HepG2 (cell line): Measurements from ENCODE around the gene GBP2. TPM values are rescaled to one million over a fixed set of nuclear protein-coding genes. Genes with fewer than 3 reads are reported as not detected.

Source experiments
- ATAC-seq: fragments of 200-7000 bp; cut with Tn5 transposase; 3 replicates; pipeline ENCODE4 v1.9.1; 2020; ENCODE audit warnings: mild to moderate bottlenecking, moderate library complexity
- BruUV-seq: library from RNA; stranded (reverse); fragments of 400-500 nt; replicated peaks from 2 replicates; lab custom pipeline; 2021; lab: Mats Ljungman, UMichigan
- CTCF ChIA-PET: fragments of 300-600 bp; formaldehyde crosslinking; extraction: SDS; loops from one replicate; lab custom pipeline; 2021; ENCODE audit warnings: low total read pairs, inconsistent platforms, low intra/inter-chr PET ratio; lab: Yijun Ruan, JAX
- POLR2A ChIA-PET: fragments of 350-600 bp; sonication (Branson Sonifier 250); formaldehyde crosslinking; loops from one replicate; lab custom pipeline; 2020; ENCODE audit warnings: antibody characterized with exemption, inconsistent platforms; lab: Yijun Ruan, JAX
- DNase-seq: peaks from one replicate; pipeline ENCODE4 v3.0.0-alpha.2; 2015; ENCODE audit warnings: low spot score
- FAIRE-seq: peaks from 3 replicates; lab custom pipeline; 2011; peaks lifted over from hg19 to GRCh38; lab: Jason Lieb, UNC
- H2AFZ ChIP-seq: one replicate; pipeline ENCODE4 v1.6.1; 2011; ENCODE audit warnings: low read length, inconsistent platforms
- H3K27ac ChIP-seq: fragments of 300-600 bp; 3 replicates; pipeline ENCODE4 v1.8.0; 2011; ENCODE audit warnings: mixed run types, mild to moderate bottlenecking, mixed read lengths, low read length, inconsistent platforms; ENCODE audit not compliant: insufficient read depth; ENCODE audit errors: extremely low read length
- H3K27me3 ChIP-seq, 2 experiments: fragments of 200-600 bp in 1 of 2; 2 replicates in 1 of 2; 3 replicates in 1 of 2; pipeline versions ENCODE4 v1.6.0 to v1.8.0; 2011; ENCODE audit warnings: low read length in 2 of 2, mild to moderate bottlenecking in 2 of 2, moderate library complexity in 2 of 2, inconsistent platforms in 1 of 2; ENCODE audit not compliant: insufficient read depth in 2 of 2, control insufficient read depth in 1 of 2
- H3K36me3 ChIP-seq, 2 experiments: fragments of 200-600 bp in 1 of 2; replicated peaks in 1 of 2; 2 replicates in 1 of 2; 3 replicates in 1 of 2; pipeline versions ENCODE4 v1.5.1 to v1.8.0; 2011; ENCODE audit warnings: low read length in 2 of 2, inconsistent platforms in 1 of 2; ENCODE audit not compliant: insufficient read depth in 2 of 2, control insufficient read depth in 1 of 2
- H3K4me1 ChIP-seq: 2 replicates; pipeline ENCODE4 v1.5.1; 2012; ENCODE audit warnings: low read length, inconsistent platforms; ENCODE audit not compliant: insufficient read depth
- H3K4me2 ChIP-seq: 2 replicates; pipeline ENCODE4 v1.6.0; 2011; ENCODE audit warnings: low read depth, low read length, inconsistent platforms
- H3K4me3 ChIP-seq, 3 experiments: fragments of 200-600 bp in 1 of 3; sonication (generic), shearing (Covaris generic) in 1 of 3; replicated peaks in 1 of 3; 2 replicates each; pipeline ENCODE4 v1.5.1; 2011 to 2016; ENCODE audit warnings: low read length in 3 of 3, inconsistent platforms in 2 of 3, low read depth in 2 of 3, mild to moderate bottlenecking in 2 of 3, control low read depth in 1 of 3, mixed read lengths in 1 of 3; ENCODE audit not compliant: insufficient read depth in 1 of 3
- H3K79me2 ChIP-seq: one replicate; pipeline ENCODE4 v1.6.1; 2011; ENCODE audit warnings: low read length, inconsistent platforms; ENCODE audit not compliant: insufficient read depth
- H3K9ac ChIP-seq: 2 replicates; pipeline ENCODE4 v1.6.0; 2011; ENCODE audit warnings: mild to moderate bottlenecking, low read depth, low read length, inconsistent platforms; ENCODE audit not compliant: insufficient read depth
- H3K9me3 ChIP-seq: 2 replicates; pipeline ENCODE4 v1.5.1; 2012; ENCODE audit warnings: mild to moderate bottlenecking, low read length
- H4K20me1 ChIP-seq: 2 replicates; pipeline ENCODE4 v1.6.0; 2011; ENCODE audit warnings: inconsistent platforms, mild to moderate bottlenecking, low read length, moderate library complexity; ENCODE audit not compliant: insufficient read depth
- HMG20A ChIP-seq: IDR thresholded peaks from 2 replicates; pipeline ENCODE4 v1.6.1; 2016; ENCODE audit warnings: borderline replicate concordance
- HNRNPL ChIP-seq: fragments of 200-400 bp; formaldehyde crosslinking; IDR thresholded peaks from 2 replicates; pipeline ENCODE4 v1.6.1; 2017; ENCODE audit warnings: mild to moderate bottlenecking, low read depth, low read length
- IRF1 ChIP-seq: sonication (generic); formaldehyde crosslinking; IDR thresholded peaks from 2 replicates; pipeline ENCODE4 v1.4.0; 2020; ENCODE audit warnings: low read depth, mild to moderate bottlenecking, missing genetic modification reagents
- KAT2B ChIP-seq: fragments of 150-350 bp; IDR thresholded peaks from 2 replicates; pipeline ENCODE4 v1.6.1; 2014; ENCODE audit warnings: low read depth, low read length, borderline replicate concordance
- MLLT10 ChIP-seq: sonication (generic); formaldehyde crosslinking; IDR thresholded peaks from 2 replicates; pipeline ENCODE4 v1.4.0; 2020; ENCODE audit warnings: missing genetic modification reagents
- NR2F1 ChIP-seq, 2 experiments: fragments of 450-650 bp in 1 of 2; formaldehyde crosslinking in 1 of 2; IDR thresholded peaks; 2 replicates each; pipeline versions ENCODE4 v1.5.0 to v1.6.1; 2016 to 2020; ENCODE audit warnings: mild to moderate bottlenecking in 1 of 2, missing compliant biosample characterization in 1 of 2, missing genetic modification reagents in 1 of 2, moderate library complexity in 1 of 2
- PHF21A ChIP-seq: sonication (generic); formaldehyde crosslinking; IDR thresholded peaks from 2 replicates; pipeline ENCODE4 v1.5.0; 2020; ENCODE audit warnings: mild to moderate bottlenecking, missing genetic modification reagents
- POGK ChIP-seq: sonication (generic); formaldehyde crosslinking; conservative IDR thresholded peaks from 2 replicates; pipeline ENCODE4 v1.8.0; 2022; ENCODE audit warnings: mild to moderate bottlenecking, moderate library complexity, missing genetic modification reagents
- SOX6 ChIP-seq, 2 experiments: fragments of 450-650 bp in 1 of 2; sonication (generic) in 1 of 2; formaldehyde crosslinking in 1 of 2; IDR thresholded peaks; 2 replicates each; pipeline versions ENCODE4 v1.4.0 to v1.6.1; 2017 to 2020; ENCODE audit warnings: antibody characterized with exemption in 1 of 2, mild to moderate bottlenecking in 1 of 2, missing genetic modification reagents in 1 of 2
- ZBTB46 ChIP-seq: sonication (generic); formaldehyde crosslinking; IDR thresholded peaks from 2 replicates; pipeline ENCODE4 v1.4.0; 2020; ENCODE audit warnings: mild to moderate bottlenecking, missing genetic modification reagents, borderline replicate concordance
- ZNF101 ChIP-seq: sonication (generic); formaldehyde crosslinking; IDR thresholded peaks from 2 replicates; pipeline ENCODE4 v1.4.0; 2020; ENCODE audit warnings: mild to moderate bottlenecking, low read depth, missing genetic modification reagents, borderline replicate concordance
- ZNF329 ChIP-seq: sonication (generic); formaldehyde crosslinking; IDR thresholded peaks from 2 replicates; pipeline ENCODE4 v1.9.0; 2021; ENCODE audit warnings: low read depth, mild to moderate bottlenecking, missing genetic modification reagents
- WGBS: methylation state at CpG from one replicate; pipeline ENCODE4 v1.1.6; 2017; ENCODE audit warnings: low lambda C conversion rate; 5-methylcytosine and 5-hydroxymethylcytosine counted together
- in situ Hi-C: cut with HindIII; loops from 2 replicates; pipeline ENCODE4 v1.10.0; 2017; ENCODE audit warnings: low pct_unique_long_range_greater_than_20kb; ENCODE audit not compliant: extremely low pct_ligation_motif_present
- intact Hi-C: fragments of 100-400 bp; cut with micrococcal nuclease; formaldehyde crosslinking; loops from one replicate; pipeline ENCODE4 v1.10.0; 2022; ENCODE audit not compliant: unreplicated experiment
- polyA plus RNA-seq, 8 experiments: library from polyadenylated mRNA; depleted of rRNA in 3 of 8; stranded (reverse) in 7 of 8; unstranded in 1 of 8; fragments of >200 nt; fragmentation: Illumina TruSeq in 4 of 8; extraction: Trizol in 4 of 8; gene quantifications; 2 replicates each; pipeline versions ENCODE4 v1.2.1 to v1.2.3, GENCODE V29; 2011 to 2016; ENCODE audit warnings: low read depth in 4 of 8, missing spikeins in 1 of 8, mixed read lengths in 1 of 8; ENCODE audit not compliant: insufficient read depth in 1 of 8
- total RNA-seq, 5 experiments: library from RNA; depleted of rRNA; stranded (reverse); fragments of >200 nt; fragmentation: Illumina TruSeq; extraction: Trizol; gene quantifications; 2 replicates each; pipeline ENCODE4 v1.2.3, GENCODE V29; 2016; ENCODE audit warnings: low read depth in 1 of 5

The GBP2 gene
- total and polyA plus RNA-seq, 2 of the 13 experiments (the other 11 are each of a cell fraction or from before 2014, with no cell fraction given): 5.1 to 6.2 TPM

GRCh38 chr1:89095737-89096136 is 30.2 kb downstream of the GBP2 start:
- Histone ChIP-seq H3K27ac (no peak overlapping the region), H3K4me3 (no peak overlapping the region), H3K9me3 (peaks cover 5% of the 10 kb centered on the region; the same call in 1 of the 2 replicates), H3K4me1 (no peaks in the 10 kb centered on the region), H2AFZ (no peak overlapping the region), H4K20me1 (no peaks in the 10 kb centered on the region), H3K9ac (no peak overlapping the region), H3K79me2 (no peaks in the 10 kb centered on the region), H3K4me2 (no peak overlapping the region), H3K36me3 (no peaks in the 10 kb centered on the region), H3K27me3 (no peaks in the 10 kb centered on the region)
- TF ChIP-seq ZNF101: no peak
- no peak for TF ChIP-seq KAT2B
- TF ChIP-seq ZNF329 (CRISPR knock-in tag): no peak
- no peak for TF ChIP-seq HMG20A (CRISPR knock-in tag)
- in situ Hi-C loops: loop anchor here (25.0 kb wide), 1 partner anchor 267 kb away; the partner anchor contains the start of gene GBP6
- 23% methylated on average over 2 of the region's 2 CpGs for WGBS
- DNase-seq: no peak
- POLR2A ChIA-PET: no interaction called here
- intact Hi-C loops: no loop called here
- no TSS peak for BruUV-seq
- FAIRE-seq: no peak
- ATAC-seq: no peak
- CTCF ChIA-PET: no interaction called here

- H3K4me2 ChIP-seq: no peak overlapping the region
- no peaks in the 10 kb centered on the region for H4K20me1 ChIP-seq
- H3K27ac ChIP-seq: no peak overlapping the region
- no TSS peak for BruUV-seq
- 3% methylated on average over 1 of the region's 1 CpG for WGBS
- ChIA-PET CTCF (no interaction called here), POLR2A (no interaction called here)
- DNase-seq (no peak), ATAC-seq (no peak), FAIRE-seq (no peak)
- H3K36me3 ChIP-seq: no peaks in the 10 kb centered on the region
- H3K9me3 ChIP-seq: no peaks in the 10 kb centered on the region
- H3K79me2 ChIP-seq: no peaks in the 10 kb centered on the region
- H3K4me1 ChIP-seq: peaks cover 8% of the 10 kb centered on the region; the same call in 1 of the 2 replicates
- H3K27me3 ChIP-seq: no peaks in the 10 kb centered on the region
- no peak overlapping the region for H3K9ac ChIP-seq
- in situ Hi-C loops (loop anchor here (25.0 kb wide), 1 partner anchor 272 kb away; the partner anchor contains the start of gene GBP6), intact Hi-C loops (no loop called here)
- no peak overlapping the region for H3K4me3 ChIP-seq
- no peak overlapping the region for H2AFZ ChIP-seq
- no peak for TF ChIP-seq MLLT10 (CRISPR knock-in tag)
- no peak for TF ChIP-seq POGK (CRISPR knock-in tag)
- no peak for TF ChIP-seq NR2F1 (CRISPR knock-in tag; IDR thresholded peaks at IDR 0.05)
- no peak for TF ChIP-seq PHF21A (CRISPR knock-in tag)
- TF ChIP-seq SOX6 (IDR thresholded peaks at IDR 0.05): no peak
- no peak for TF ChIP-seq SOX6 (CRISPR knock-in tag; IDR thresholded peaks at IDR 0.05)
- TF ChIP-seq IRF1 (CRISPR knock-in tag): no peak
- no peak for TF ChIP-seq ZBTB46 (CRISPR knock-in tag)
- TF ChIP-seq HNRNPL: no peak
Measured at GRCh38 chr1:89089962-89090361, 36.0 kb downstream of the GBP2 start.
